ENCODE data around the gene PRCC.

DNA sequence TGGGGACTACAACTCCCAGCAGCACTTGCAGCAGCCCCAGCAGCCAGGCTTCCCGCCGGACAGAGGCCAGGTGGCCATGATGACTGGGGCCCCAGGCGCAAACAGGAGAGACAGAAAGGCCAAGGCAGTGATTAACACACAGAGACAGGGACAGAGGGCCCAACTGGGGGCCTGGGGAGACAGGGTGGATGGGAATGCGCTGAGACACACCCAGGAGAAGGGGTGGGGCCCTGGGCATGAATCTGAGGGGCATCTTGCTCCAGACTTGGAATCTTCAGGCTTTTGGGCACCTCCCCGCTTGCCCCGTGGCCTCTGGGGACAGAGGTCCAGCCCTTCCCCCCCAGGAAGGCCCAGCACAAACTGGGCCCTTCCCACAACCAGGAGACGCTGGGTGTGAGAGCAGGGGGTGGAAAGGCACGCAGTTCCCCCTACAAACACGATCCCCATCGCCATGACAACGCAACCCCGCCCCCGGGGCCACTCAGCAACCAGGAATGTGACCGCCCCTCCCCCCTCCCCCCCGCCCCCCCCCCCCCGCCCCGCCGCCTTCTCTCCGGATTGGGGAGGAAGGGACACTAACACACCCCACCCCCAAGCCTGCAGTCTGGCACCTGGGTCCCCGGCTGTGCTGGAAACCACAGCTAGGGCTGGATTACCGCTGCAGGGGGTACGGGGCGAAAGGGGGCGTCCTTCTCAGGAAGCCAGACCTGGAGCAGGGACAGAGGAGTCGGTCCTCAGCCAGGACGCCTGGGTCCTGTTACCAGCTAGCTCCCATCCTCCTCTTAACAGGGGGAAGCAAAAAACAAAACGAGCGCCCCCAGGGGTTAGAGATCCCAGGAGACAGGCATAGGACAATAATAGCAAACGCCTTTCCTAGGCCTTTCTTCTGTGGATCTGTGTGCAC is 20.4 kb upstream of the PRCC start:
- TF ChIP-seq, protein P1, sequence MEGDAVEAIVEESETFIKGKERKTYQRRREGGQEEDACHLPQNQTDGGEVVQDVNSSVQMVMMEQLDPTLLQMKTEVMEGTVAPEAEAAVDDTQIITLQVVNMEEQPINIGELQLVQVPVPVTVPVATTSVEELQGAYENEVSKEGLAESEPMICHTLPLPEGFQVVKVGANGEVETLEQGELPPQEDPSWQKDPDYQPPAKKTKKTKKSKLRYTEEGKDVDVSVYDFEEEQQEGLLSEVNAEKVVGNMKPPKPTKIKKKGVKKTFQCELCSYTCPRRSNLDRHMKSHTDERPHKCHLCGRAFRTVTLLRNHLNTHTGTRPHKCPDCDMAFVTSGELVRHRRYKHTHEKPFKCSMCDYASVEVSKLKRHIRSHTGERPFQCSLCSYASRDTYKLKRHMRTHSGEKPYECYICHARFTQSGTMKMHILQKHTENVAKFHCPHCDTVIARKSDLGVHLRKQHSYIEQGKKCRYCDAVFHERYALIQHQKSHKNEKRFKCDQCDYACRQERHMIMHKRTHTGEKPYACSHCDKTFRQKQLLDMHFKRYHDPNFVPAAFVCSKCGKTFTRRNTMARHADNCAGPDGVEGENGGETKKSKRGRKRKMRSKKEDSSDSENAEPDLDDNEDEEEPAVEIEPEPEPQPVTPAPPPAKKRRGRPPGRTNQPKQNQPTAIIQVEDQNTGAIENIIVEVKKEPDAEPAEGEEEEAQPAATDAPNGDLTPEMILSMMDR (conservative IDR thresholded peaks at IDR 0.05; ENCODE audit: low read depth, low read length) = peak; percentile 56
- TF ChIP-seq EZH2 (IDR thresholded peaks at IDR 0.05; ENCODE audit: low read length, unreplicated experiment) = no peak
